Measurements from ENCODE around the gene ADAP2. TPM values are rescaled to one million over a fixed set of nuclear protein-coding genes. Genes with fewer than 3 reads are reported as not detected.
"Not testable (repeated sequence)": the region's sequence is repeated elsewhere in the genome, so short reads cannot be mapped to it uniquely, and the experiment has no call there.

The ADAP2 gene
- total and polyA plus RNA-seq, 10 of the 15 experiments (the other 5 are each of a cell fraction or from before 2014, with no cell fraction given), result 0.15 to 13.6 (median 6.8) TPM

DNA sequence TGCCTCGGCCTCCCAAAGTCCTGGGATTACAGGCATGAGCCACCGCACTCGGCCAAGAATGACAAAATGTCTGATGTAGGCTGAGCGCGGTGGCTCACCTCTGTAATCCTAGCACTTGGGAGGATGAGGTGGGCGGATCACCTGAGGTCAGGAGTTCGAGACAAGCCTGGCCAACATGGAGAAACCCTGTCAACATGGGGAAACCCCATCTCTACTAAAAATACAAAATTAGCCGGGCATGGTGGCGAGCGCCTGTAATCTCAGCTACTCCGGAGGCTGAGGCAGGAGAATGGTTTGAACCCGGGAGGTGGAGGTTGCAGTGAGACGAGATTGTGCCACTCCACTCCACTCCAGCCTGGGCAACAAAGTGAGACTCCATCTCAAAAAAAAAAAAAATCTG lies 46.2 kb downstream of the ADAP2 start:
- 20% methylated on average over 13 of the region's 13 CpGs for WGBS (ENCODE audit: insufficient coverage, insufficient replicate concordance, low lambda C conversion rate, missing lambda C conversion rate)
- H3K9me3 ChIP-seq (replicated peaks; ENCODE audit: control insufficient read depth, insufficient read depth, low read length); in situ Hi-C loops (cut with MboI); ATAC-seq; FAIRE-seq; intact Hi-C loops (cut with micrococcal nuclease; ENCODE audit: unreplicated experiment); H4K20me1 ChIP-seq (ENCODE audit: control insufficient read depth, insufficient read depth); H3K4me3 ChIP-seq; H3K36me3 ChIP-seq (ENCODE audit: control insufficient read depth in 2 of 2, insufficient read depth in 2 of 2, low read length in 1 of 2); BruUV-seq (replicated peaks); DNase-seq (ENCODE audit: low read depth, low spot score); H3K27me3 ChIP-seq (replicated peaks in 1 of 2; ENCODE audit: control insufficient read depth in 2 of 2, insufficient read depth in 2 of 2, low read length in 1 of 2); H3K9ac ChIP-seq (ENCODE audit: control insufficient read depth, insufficient read depth, low read length): not testable (repeated sequence)
- SMC1A ChIA-PET (ENCODE audit: uncharacterized antibody, unreplicated experiment), result interaction anchor here (0.6 to 1.3 kb wide), 4 partner anchors 27 to 935 kb away, joined by 3 to 4 read pairs (median 3); no protein-coding TSS in a partner anchor
- H2AFZ ChIP-seq (ENCODE audit: control insufficient read depth, low read depth, low read length), result peak overlapping the region; percentile 30; the same call in 1 of the 2 replicates
- TF ChIP-seq, protein P1, sequence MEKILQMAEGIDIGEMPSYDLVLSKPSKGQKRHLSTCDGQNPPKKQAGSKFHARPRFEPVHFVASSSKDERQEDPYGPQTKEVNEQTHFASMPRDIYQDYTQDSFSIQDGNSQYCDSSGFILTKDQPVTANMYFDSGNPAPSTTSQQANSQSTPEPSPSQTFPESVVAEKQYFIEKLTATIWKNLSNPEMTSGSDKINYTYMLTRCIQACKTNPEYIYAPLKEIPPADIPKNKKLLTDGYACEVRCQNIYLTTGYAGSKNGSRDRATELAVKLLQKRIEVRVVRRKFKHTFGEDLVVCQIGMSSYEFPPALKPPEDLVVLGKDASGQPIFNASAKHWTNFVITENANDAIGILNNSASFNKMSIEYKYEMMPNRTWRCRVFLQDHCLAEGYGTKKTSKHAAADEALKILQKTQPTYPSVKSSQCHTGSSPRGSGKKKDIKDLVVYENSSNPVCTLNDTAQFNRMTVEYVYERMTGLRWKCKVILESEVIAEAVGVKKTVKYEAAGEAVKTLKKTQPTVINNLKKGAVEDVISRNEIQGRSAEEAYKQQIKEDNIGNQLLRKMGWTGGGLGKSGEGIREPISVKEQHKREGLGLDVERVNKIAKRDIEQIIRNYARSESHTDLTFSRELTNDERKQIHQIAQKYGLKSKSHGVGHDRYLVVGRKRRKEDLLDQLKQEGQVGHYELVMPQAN (conservative IDR thresholded peaks at IDR 0.05), result 0 out of 2 replicates have a peak, but pooled peaks have one; percentile 27
- TF ChIP-seq BHLHE40 (IDR thresholded peaks at IDR 0.05; ENCODE audit: borderline replicate concordance in 1 of 2, low read depth in 2 of 2, low read length in 1 of 2) (peak in 1 of 2 experiments; percentile 46; a peak in 1 of 4 replicates), EGR1 (IDR thresholded peaks at IDR 0.05; ENCODE audit: borderline replicate concordance in 1 of 2, low read depth in 2 of 2, low read length in 2 of 2) (peak in 1 of 2 experiments; percentile 35; a peak in 1 of 3 replicates), SMARCA5 (IDR thresholded peaks at IDR 0.05) (0 out of 2 replicates have a peak, but pooled peaks have one; percentile 41)
- RAD21 ChIA-PET (ENCODE audit: unreplicated experiment), result interaction anchor here (0.7 to 1.5 kb wide), 3 partner anchors 35 to 248 kb away, joined by 3 to 5 read pairs (median 3); partner anchors contain the start of gene TEFM
- H3K4me1 ChIP-seq (ENCODE audit: control insufficient read depth, insufficient read depth, low read length), result peaks cover 15% of the 10 kb centered on the region
- H3K79me2 ChIP-seq (ENCODE audit: control insufficient read depth, insufficient read depth, low read length), result peaks cover 18% of the 10 kb centered on the region
- CTCF ChIA-PET, result interaction anchor here (0.6 to 1.6 kb wide), 5 partner anchors 9 to 1037 kb away, joined by 3 to 4 read pairs (median 3); no protein-coding TSS in a partner anchor
- H3K4me2 ChIP-seq (ENCODE audit: control insufficient read depth, insufficient read depth), result peak overlapping the region; percentile 28; the same call in 1 of the 2 replicates
- POLR2A ChIA-PET, result interaction anchor here (0.7 to 1.7 kb wide), 2 partner anchors 9 to 838 kb away, joined by 3 read pairs; no protein-coding TSS in a partner anchor
- peak overlapping the region; percentile 65 for H3K27ac ChIP-seq (ENCODE audit: control insufficient read depth, insufficient read depth)

Data from GM12878 (cell line).